ENCODE measurements around the gene HSD17B13. TPM values are rescaled to one million over a fixed set of nuclear protein-coding genes. Genes with fewer than 3 reads are reported as not detected.

HSD17B13 gene
- total RNA-seq, 1 donor: under 0.01 TPM

GRCh38 chr4:87255755-87256154 is 66.9 kb downstream of the HSD17B13 start:
- DNase-seq (ENCODE audit: insufficient read length, low spot score, missing footprints): no peak
- no peaks in the 10 kb centered on the region for H3K4me1 ChIP-seq (ENCODE audit: insufficient read depth, low read length)
- no peak for TF ChIP-seq CTCF (IDR thresholded peaks at IDR 0.05; ENCODE audit: extremely low read depth, low read depth, low read length)
- no peak overlapping the region for H2AFZ ChIP-seq (ENCODE audit: low read length)
- no peaks in the 10 kb centered on the region for H3K79me2 ChIP-seq (ENCODE audit: insufficient read depth, low read length)
- H3K9me3 ChIP-seq (ENCODE audit: low read depth, low read length): no peaks in the 10 kb centered on the region
- H4K20me1 ChIP-seq (ENCODE audit: insufficient read depth, low read length): no peaks in the 10 kb centered on the region
- H3K4me3 ChIP-seq (ENCODE audit: insufficient read depth, low read length): no peak overlapping the region
- no peaks in the 10 kb centered on the region for H3K27me3 ChIP-seq (ENCODE audit: insufficient read depth, low read length)
- H3K36me3 ChIP-seq (ENCODE audit: insufficient read depth, low read length): no peaks in the 10 kb centered on the region
- H3K4me2 ChIP-seq (ENCODE audit: insufficient read depth, low read length): no peak overlapping the region
- no peak overlapping the region for H3K27ac ChIP-seq (ENCODE audit: low read depth, low read length)

Small RNA genes within 50 kb of the gene (small RNA-seq; reads per million reads assigned to genes)
- gene MIR5705: not detected

Other genes starting within 250 kb of the HSD17B13 start
- gene KLHL8, start 102.3 kb downstream of the HSD17B13 start, total RNA-seq: 12.4 and 12.7 TPM in 2 replicates
- gene HSD17B11, start 68.3 kb upstream of the HSD17B13 start, total RNA-seq: 46.9 and 49.6 TPM in 2 replicates
- gene NUDT9, start 99.7 kb upstream of the HSD17B13 start, total RNA-seq: 10.1 and 15.6 TPM in 2 replicates
- under 0.01 TPM in 1 of 2 replicates, not detected in the other for gene SPARCL1, start 206.5 kb upstream of the HSD17B13 start, total RNA-seq

Measured in osteoblast (primary cell).